Measurements from ENCODE around the gene FOS.

FOS gene

DNA sequence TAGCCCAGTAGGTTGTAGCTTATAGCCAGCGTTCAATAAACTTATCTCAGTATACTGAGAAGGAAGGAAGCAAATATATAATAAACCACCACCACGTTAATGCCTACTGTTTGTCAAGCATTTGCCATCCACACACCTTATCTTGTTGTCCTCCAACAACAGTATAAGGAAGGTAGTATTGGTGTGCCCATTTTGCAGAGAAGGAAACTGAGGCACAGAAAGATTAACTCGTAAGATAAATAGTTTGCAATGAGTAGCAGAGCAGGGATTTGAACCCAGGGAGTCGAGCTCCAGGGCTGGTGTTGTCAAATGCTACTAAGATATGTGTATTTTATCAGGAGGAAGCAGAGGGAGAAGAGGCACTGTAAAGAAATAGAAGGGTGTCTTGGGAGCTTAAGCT lies 27.8 kb upstream of the FOS start:
- no peak for DNase-seq (ENCODE audit: low read depth)

DNA sequence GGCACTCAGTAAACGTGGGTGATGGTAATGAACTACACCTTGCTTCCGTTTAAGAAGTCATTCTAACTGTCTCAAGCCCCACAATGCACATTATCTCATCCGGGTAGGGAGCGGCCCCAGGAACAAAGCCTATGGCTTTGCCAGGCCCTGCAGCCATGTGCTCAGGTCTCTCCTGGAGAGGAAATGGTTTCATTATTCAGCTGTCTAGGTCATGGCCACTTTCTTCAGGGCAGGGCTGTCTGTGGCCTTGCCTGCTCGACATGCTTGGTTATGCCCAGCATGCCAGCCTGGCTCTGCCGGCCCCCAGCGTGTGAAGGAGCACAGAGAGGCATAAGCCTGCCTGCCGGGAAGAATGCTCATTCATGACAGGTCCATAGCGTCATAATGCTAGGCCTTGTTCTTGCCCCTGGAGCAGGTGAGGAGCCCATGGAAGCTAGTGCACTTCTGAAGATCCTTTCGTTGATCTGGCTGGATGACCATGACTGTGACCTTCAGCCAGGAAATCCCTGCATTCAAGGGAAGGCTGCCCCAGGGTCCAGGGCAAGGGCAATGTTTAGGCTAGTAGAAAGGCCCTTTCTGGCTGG lies 26.3 kb upstream of the FOS start:
- DNase-seq (ENCODE audit: low read depth), result no peak

- no peak for DNase-seq (ENCODE audit: low read depth)
Observed at GRCh38 chr14:75254381-75254822, 24.2 kb upstream of the FOS start.

DNA sequence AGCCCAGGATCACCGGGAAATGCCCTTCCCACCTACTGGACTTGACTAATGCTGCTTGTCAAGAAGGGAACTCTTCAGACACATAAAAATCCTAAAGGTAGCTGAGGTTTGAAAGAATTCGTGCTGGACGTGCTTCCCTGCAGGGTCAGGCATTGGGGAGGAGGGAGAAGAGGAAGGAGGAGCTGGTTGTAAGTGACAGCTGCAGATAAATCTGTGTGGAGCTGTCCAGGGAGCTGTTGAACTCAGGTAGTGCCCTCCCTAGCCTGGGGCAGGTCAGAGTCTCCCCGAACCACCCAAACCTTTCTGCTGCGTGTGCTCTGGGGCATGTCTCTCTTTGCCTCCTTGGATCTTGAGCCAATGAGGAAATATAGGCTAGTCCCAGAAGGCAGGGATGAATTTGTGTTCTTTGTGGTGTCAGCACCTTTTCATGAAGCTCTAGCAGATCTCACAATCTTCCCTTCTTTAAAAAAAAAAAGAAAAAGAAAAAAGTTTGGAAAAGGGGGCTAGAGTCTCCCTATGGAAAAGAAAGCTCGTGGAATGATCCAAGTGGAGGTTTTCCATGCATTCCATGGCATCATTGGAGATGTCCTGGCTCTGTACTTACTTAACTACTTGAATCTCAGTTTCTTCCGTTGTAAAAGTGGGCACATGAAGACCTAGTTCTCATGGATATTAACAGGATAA lies 23.6 kb upstream of the FOS start:
- no peak for DNase-seq (ENCODE audit: low read depth)

DNA sequence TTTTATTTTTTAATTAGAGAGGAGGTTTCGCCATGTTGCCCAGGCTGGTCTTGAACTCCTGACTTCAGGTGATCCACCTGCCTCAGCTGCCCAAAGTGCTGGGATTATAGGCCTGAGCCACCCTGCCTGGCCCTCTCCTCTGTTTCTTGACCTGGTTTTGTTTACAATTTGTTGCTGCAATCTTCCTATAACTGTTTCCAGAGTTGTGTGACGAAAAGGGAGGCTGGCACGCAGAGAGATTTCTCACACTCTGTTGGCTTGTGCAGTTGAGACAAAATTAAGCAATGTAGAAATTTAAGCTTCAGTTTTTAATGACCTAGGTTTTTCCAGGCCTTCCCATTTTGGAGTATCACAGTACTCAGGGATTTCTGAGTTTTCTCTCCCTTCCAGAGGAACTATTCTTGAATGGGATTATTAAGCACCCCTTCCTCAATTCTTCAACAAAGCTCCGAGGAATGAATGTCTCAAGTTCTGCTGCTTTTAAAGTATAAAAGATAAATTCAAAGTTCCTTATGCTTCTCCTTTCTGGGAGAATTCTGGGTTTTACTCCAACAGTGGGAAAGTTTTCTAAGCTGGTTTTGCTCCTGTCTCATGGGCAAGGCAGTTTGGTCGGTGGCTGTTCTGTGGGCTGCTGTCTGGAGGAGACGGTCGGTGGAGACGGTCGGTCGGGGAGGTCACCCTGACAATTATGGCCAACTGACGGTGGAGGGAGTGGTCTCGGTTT lies 20.4 kb upstream of the FOS start:
- peak; percentile 52 for DNase-seq (ENCODE audit: low read depth)

GRCh38 chr14:75258803-75259509 lies 19.7 kb upstream of the FOS start:
- peak; percentile 100 for DNase-seq (ENCODE audit: low read depth)

DNA sequence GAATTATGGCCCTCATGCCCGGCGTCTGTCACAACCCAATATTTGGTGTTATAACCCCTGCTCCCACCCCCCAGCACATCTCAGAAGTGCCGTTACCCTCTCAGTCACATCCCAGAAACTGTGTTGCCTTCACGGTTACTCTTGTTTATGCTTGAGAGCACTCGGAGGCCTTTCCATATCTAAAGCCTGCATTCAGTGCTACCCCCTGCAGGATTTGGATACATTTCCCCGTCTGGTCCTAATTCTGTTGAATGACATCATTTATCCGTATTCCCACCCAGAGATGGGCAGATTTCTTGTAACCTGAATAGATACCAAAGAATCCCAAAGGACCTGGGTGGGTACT lies 19.1 kb upstream of the FOS start:
- peak; percentile 75 for DNase-seq (ENCODE audit: low read depth)

DNA sequence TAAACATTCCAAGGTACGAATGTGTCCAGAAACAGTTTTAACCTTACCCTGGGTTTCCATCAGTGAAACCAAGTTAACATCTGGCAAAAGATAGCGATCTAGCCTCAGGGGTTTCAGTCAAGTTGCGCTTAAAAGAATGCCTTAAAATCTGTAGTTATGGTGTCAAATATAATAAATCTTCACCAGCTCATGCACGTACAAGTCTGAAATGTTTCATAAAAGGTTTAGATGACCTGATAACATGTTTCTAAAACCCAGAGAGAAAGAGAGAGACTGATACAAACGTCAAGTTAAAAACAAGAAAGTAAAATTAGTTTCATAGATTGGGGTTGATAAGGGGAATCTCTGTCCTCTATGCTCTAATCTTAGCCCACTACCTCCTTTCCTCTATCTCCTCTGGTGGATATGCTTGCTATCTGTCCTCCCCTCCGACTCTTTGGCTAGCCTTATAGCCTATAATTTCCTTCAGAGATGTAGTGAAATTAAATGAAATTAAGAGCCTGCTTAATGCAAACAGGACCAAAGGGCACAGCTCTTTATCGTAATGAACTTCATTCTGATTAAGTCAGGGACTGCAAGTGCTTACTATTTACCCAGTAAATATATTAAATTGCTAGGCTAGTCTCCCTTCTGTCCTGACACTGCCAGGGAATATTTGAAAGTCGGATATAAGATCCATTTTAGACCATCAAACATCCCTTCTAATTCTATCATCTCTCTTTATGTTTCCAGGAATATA lies 18.4 kb upstream of the FOS start:
- no peak for DNase-seq (ENCODE audit: low read depth)

- DNase-seq (ENCODE audit: low read depth), result no peak
Observed at GRCh38 chr14:75261820-75262219, 16.8 kb upstream of the FOS start.

GRCh38 chr14:75262641-75263040 lies 16.0 kb upstream of the FOS start:
- DNase-seq (ENCODE audit: low read depth), result no peak

GRCh38 chr14:75264036-75264435 lies 14.6 kb upstream of the FOS start:
- no peak for DNase-seq (ENCODE audit: low read depth)

DNA sequence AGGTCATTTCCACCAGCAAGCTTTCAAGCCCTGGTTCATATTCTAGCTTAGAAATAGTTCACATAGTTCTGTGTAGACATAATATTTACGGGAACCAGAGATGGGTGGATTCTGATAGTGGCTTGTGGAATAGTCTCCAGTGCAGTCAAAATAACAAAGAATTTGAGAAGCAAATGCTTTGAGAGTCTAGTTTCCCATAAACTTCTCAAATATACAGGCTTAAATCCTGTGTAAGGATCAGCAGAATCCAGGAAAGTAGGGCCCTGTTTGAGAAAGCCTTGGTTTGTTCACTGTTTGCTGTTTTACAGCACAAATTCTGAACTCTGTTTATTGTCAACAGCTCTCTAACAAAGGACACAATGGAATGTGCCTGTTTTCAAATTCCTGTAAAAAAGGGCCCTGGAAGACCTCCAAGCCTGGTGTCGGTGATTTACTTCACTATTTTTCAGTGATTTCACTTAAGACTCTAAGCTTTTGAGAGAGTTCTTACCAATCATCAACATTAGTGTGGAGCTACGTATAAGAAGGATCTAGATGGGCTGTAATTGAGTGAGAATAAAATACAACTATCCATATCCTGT lies 11.4 kb upstream of the FOS start:
- DNase-seq (ENCODE audit: low read depth), result peak; percentile 93

GRCh38 chr14:75268633-75269550 lies 9.7 kb upstream of the FOS start:
- no peak for DNase-seq (ENCODE audit: low read depth)

GRCh38 chr14:75271514-75271913 lies 7.1 kb upstream of the FOS start:
- DNase-seq (ENCODE audit: low read depth), result no peak

DNA sequence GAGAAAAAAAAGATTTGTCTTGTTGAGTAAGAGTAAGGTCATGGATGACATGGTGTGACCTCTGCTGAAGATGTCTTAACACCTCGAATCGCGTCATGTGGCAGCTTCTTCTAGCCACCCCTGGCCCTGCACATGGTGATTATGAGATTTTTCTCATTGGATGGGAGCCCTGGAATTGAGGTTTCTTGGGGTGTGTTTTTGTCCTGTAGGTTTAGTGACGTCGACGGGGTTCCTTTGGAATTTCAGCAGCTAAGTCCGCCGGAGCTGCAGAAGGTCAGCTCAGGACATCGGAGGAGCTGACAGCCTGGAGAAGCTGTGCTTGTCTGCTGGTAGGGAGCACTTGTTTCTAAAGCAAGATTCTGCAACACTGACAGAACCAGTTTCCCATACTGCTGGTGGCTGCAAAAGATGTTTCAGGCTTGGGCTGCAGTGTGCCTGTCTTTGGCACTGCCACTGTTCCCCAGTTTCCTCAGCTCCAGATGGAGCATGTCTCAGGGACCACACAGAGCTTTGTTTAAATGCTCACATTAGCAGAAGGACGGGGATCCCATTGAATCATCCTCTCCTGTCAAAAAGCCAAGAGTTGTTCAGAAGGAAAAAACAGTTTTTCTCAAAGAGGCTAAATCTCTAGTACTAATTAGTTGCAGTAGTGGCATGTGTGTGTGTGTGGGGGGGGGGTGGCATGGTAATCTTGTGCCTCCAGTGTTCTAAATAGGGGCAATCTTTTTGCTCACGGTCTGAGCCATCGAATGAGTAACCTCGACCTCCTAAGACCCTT lies 5.2 kb upstream of the FOS start:
- peak; percentile 95 for DNase-seq (ENCODE audit: low read depth)

GRCh38 chr14:75274050-75274898 lies 4.4 kb upstream of the FOS start:
- DNase-seq (ENCODE audit: low read depth), result no peak

- peak; percentile 98 for DNase-seq (ENCODE audit: low read depth)
Observed at GRCh38 chr14:75274899-75275569, 3.6 kb upstream of the FOS start.

DNA sequence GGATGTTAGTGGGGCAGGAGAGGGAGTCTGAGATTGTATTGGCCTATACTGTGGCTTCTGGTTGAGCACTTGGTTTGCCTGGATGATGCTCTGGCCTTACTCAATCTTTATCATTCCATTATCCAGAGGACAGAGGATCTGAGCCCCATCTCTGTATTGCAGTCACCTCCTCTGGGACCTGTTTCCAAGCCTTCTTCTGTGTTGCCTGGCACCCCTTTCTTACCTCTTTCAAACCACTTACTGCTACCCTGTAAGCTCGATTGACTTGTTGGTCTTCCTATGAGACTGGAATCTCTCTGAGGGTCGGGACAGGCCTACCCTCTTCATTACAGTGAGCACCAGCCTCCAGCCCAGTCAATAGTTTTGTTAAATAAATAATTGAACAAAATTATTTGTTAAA lies 3.0 kb upstream of the FOS start:
- DNase-seq (ENCODE audit: low read depth), result no peak
